ENCODE results near the gene DQX1. TPM values are rescaled to one million over a fixed set of nuclear protein-coding genes. Genes with fewer than 3 reads are reported as not detected.

The DQX1 gene
- total and polyA plus RNA-seq, 9 of the 15 experiments (the other 6 are each of a cell fraction or from before 2014, with no cell fraction given), result 0.04 to 0.38 (median 0.18) TPM; not detected in 1

- TF ChIP-seq CUX1 (CRISPR knock-in tag; IDR thresholded peaks at IDR 0.05) (no peak), POLR3A (IDR thresholded peaks at IDR 0.05; ENCODE audit: borderline replicate concordance, extremely low read depth, insufficient read depth, insufficient read length) (no peak), ETV5 (CRISPR knock-in tag; IDR thresholded peaks at IDR 0.05; ENCODE audit: low read depth) (peak; percentile 61; the same call in 1 of the 2 replicates), SRSF7 (optimal IDR thresholded peaks at IDR 0.05; ENCODE audit: low read depth, low read length) (no peak), RBM17 (IDR thresholded peaks at IDR 0.05; ENCODE audit: borderline replicate concordance, low read depth, low read length) (no peak), SAP30 (IDR thresholded peaks at IDR 0.05; ENCODE audit: borderline replicate concordance, insufficient read depth, low read depth, low read length, poor library complexity, severe bottlenecking) (peak; percentile 60), SMARCE1 (IDR thresholded peaks at IDR 0.05) (no peak), SIN3A (IDR thresholded peaks at IDR 0.05; ENCODE audit: borderline replicate concordance in 2 of 2, control insufficient read depth in 1 of 2, low read depth in 2 of 2, low read length in 2 of 2) (peak; percentile 39 to 59; a peak in 1 of 4 replicates), SIN3B (IDR thresholded peaks at IDR 0.05; ENCODE audit: low read depth) (peak; percentile 21; the same call in 1 of the 2 replicates), SNIP1 (IDR thresholded peaks at IDR 0.05; ENCODE audit: low read depth) (no peak), XRCC4 (IDR thresholded peaks at IDR 0.05; ENCODE audit: extremely low read depth, insufficient read depth, insufficient read length) (no peak), ZBTB7A (IDR thresholded peaks at IDR 0.05; ENCODE audit: borderline replicate concordance, control insufficient read depth, low read depth, low read length) (peak; percentile 34; the same call in 1 of the 2 replicates), SUPT5H (IDR thresholded peaks at IDR 0.05) (0 out of 2 replicates have a peak, but pooled peaks have one; percentile 56), NFXL1 (CRISPR knock-in tag; IDR thresholded peaks at IDR 0.05) (no peak), ZBTB9 (CRISPR knock-in tag; IDR thresholded peaks at IDR 0.05) (no peak), ZC3H4 (CRISPR knock-in tag; IDR thresholded peaks at IDR 0.05; ENCODE audit: borderline replicate concordance) (no peak)
- TF ChIP-seq, protein P1, sequence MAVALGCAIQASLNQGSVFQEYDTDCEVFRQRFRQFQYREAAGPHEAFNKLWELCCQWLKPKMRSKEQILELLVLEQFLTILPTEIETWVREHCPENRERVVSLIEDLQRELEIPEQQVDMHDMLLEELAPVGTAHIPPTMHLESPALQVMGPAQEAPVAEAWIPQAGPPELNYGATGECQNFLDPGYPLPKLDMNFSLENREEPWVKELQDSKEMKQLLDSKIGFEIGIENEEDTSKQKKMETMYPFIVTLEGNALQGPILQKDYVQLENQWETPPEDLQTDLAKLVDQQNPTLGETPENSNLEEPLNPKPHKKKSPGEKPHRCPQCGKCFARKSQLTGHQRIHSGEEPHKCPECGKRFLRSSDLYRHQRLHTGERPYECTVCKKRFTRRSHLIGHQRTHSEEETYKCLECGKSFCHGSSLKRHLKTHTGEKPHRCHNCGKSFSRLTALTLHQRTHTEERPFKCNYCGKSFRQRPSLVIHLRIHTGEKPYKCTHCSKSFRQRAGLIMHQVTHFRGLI (CRISPR knock-in tag; IDR thresholded peaks at IDR 0.05), result no peak
- TF ChIP-seq, protein P2, sequence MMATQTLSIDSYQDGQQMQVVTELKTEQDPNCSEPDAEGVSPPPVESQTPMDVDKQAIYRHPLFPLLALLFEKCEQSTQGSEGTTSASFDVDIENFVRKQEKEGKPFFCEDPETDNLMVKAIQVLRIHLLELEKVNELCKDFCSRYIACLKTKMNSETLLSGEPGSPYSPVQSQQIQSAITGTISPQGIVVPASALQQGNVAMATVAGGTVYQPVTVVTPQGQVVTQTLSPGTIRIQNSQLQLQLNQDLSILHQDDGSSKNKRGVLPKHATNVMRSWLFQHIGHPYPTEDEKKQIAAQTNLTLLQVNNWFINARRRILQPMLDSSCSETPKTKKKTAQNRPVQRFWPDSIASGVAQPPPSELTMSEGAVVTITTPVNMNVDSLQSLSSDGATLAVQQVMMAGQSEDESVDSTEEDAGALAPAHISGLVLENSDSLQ (IDR thresholded peaks at IDR 0.05), result peak; percentile 18; the same call in 1 of the 2 replicates
Observed at GRCh38 chr2:74554820-74555531, 28.9 kb upstream of the DQX1 start (continued).

Measured in K562 (cell line).